Measurements from ENCODE around the gene NELL1.

Gene NELL1

GRCh38 chr11:21511835-21512440 lies 842.6 kb downstream of the NELL1 start:
- Histone ChIP-seq H3K4me3 (ENCODE audit: low read length) (no peak overlapping the region), H3F3A (ENCODE audit: control insufficient read depth, insufficient read depth) (no peaks in the 10 kb centered on the region), H3K79me2 (ENCODE audit: control insufficient read depth, low read length) (no peaks in the 10 kb centered on the region), H3K9me2 (replicated peaks; ENCODE audit: control insufficient read depth, low read length) (no peaks in the 10 kb centered on the region), H3K4me1 (ENCODE audit: control insufficient read depth, low read length) (no peaks in the 10 kb centered on the region), H3K9me3 (ENCODE audit: control insufficient read depth, insufficient read depth, low read length) (no peaks in the 10 kb centered on the region), H3K27me3 (ENCODE audit: control insufficient read depth, low read length) (no peaks in the 10 kb centered on the region), H4K20me1 (ENCODE audit: control insufficient read depth, insufficient read depth, low read depth, low read length) (no peaks in the 10 kb centered on the region), H3K36me3 (ENCODE audit: control insufficient read depth, low read length) (no peaks in the 10 kb centered on the region), H3K4me2 (ENCODE audit: low read length) (no peak overlapping the region), H3K27ac (ENCODE audit: low read depth, low read length) (no peak overlapping the region)
- TF ChIP-seq CTCF (IDR thresholded peaks at IDR 0.05; ENCODE audit: low read depth, low read length, poor library complexity, severe bottlenecking) = peak; percentile 69
- no peak for TF ChIP-seq EZH2phosphoT487 (IDR thresholded peaks at IDR 0.05; ENCODE audit: borderline replicate concordance, low read length)

- Histone ChIP-seq H3F3A (ENCODE audit: control insufficient read depth, insufficient read depth) (no peaks in the 10 kb centered on the region), H3K9me2 (replicated peaks; ENCODE audit: control insufficient read depth, low read length) (no peaks in the 10 kb centered on the region), H4K20me1 (ENCODE audit: control insufficient read depth, insufficient read depth, low read depth, low read length) (no peaks in the 10 kb centered on the region), H3K79me2 (ENCODE audit: control insufficient read depth, low read length) (no peaks in the 10 kb centered on the region), H3K9me3 (ENCODE audit: control insufficient read depth, insufficient read depth, low read length) (no peaks in the 10 kb centered on the region), H3K4me2 (ENCODE audit: low read length) (no peak overlapping the region), H3K27ac (ENCODE audit: low read depth, low read length) (no peak overlapping the region), H3K4me1 (ENCODE audit: control insufficient read depth, low read length) (no peaks in the 10 kb centered on the region), H3K4me3 (ENCODE audit: low read length) (no peak overlapping the region), H3K36me3 (ENCODE audit: control insufficient read depth, low read length) (no peaks in the 10 kb centered on the region), H3K27me3 (ENCODE audit: control insufficient read depth, low read length) (no peaks in the 10 kb centered on the region)
- TF ChIP-seq EZH2phosphoT487 (IDR thresholded peaks at IDR 0.05; ENCODE audit: borderline replicate concordance, low read length) (no peak), CTCF (IDR thresholded peaks at IDR 0.05; ENCODE audit: low read depth, low read length, poor library complexity, severe bottlenecking) (peak; percentile 27)
Measured at GRCh38 chr11:21514316-21514715, 844.9 kb downstream of the NELL1 start.

- no peak overlapping the region for H3K4me2 ChIP-seq (ENCODE audit: low read length)
- no peaks in the 10 kb centered on the region for H3K79me2 ChIP-seq (ENCODE audit: control insufficient read depth, low read length)
- H3K9me3 ChIP-seq (ENCODE audit: control insufficient read depth, insufficient read depth, low read length) = no peaks in the 10 kb centered on the region
- H4K20me1 ChIP-seq (ENCODE audit: control insufficient read depth, insufficient read depth, low read depth, low read length) = no peaks in the 10 kb centered on the region
- H3K27ac ChIP-seq (ENCODE audit: low read depth, low read length) = no peak overlapping the region
- H3K4me1 ChIP-seq (ENCODE audit: control insufficient read depth, low read length) = no peaks in the 10 kb centered on the region
- no peaks in the 10 kb centered on the region for H3K36me3 ChIP-seq (ENCODE audit: control insufficient read depth, low read length)
- no peaks in the 10 kb centered on the region for H3K27me3 ChIP-seq (ENCODE audit: control insufficient read depth, low read length)
- H3F3A ChIP-seq (ENCODE audit: control insufficient read depth, insufficient read depth) = no peaks in the 10 kb centered on the region
- no peak overlapping the region for H3K4me3 ChIP-seq (ENCODE audit: low read length)
- no peaks in the 10 kb centered on the region for H3K9me2 ChIP-seq (replicated peaks; ENCODE audit: control insufficient read depth, low read length)
- no peak for TF ChIP-seq CTCF (IDR thresholded peaks at IDR 0.05; ENCODE audit: low read depth, low read length, poor library complexity, severe bottlenecking)
- no peak for TF ChIP-seq EZH2phosphoT487 (IDR thresholded peaks at IDR 0.05; ENCODE audit: borderline replicate concordance, low read length)
Measured at GRCh38 chr11:21520244-21520643, 850.9 kb downstream of the NELL1 start.
